GM18519 (cell line): ENCODE measurements around the gene ZNF865.

Experiments
- ATAC-seq: cut with Tn5 transposase; IDR thresholded peaks from one replicate; pipeline ENCODE4 v1.9.1; 2021; ENCODE audit warnings: mild to moderate bottlenecking, moderate library complexity; ENCODE audit not compliant: unreplicated experiment, low FRiP score

ZNF865 gene

GRCh38 chr19:55603581-55604292 is 1.7 kb upstream of the ZNF865 start:
- no peak for ATAC-seq

GRCh38 chr19:55605207-55605636 is 225 bp upstream of the ZNF865 start:
- ATAC-seq = peak; percentile 32

GRCh38 chr19:55606471-55606787 is 982 bp downstream of the ZNF865 start:
- no peak for ATAC-seq

- no peak for ATAC-seq
Observed at GRCh38 chr19:55606817-55607216, 1.4 kb downstream of the ZNF865 start.

GRCh38 chr19:55609326-55609725 is 3.9 kb downstream of the ZNF865 start:
- no peak for ATAC-seq

- ATAC-seq = no peak
Observed at GRCh38 chr19:55611300-55611982, 6.0 kb downstream of the ZNF865 start.

- no peak for ATAC-seq
Observed at GRCh38 chr19:55611983-55612645, 6.7 kb downstream of the ZNF865 start.

- ATAC-seq = no peak
Observed at GRCh38 chr19:55613396-55613795, 7.9 kb downstream of the ZNF865 start.

- no peak for ATAC-seq
Observed at GRCh38 chr19:55613930-55614710, 8.7 kb downstream of the ZNF865 start.

- ATAC-seq = no peak
Observed at GRCh38 chr19:55614711-55615542, 9.5 kb downstream of the ZNF865 start.

GRCh38 chr19:55615543-55616394 is 10.3 kb downstream of the ZNF865 start:
- no peak for ATAC-seq

GRCh38 chr19:55616395-55616875 is 11.0 kb downstream of the ZNF865 start:
- ATAC-seq = no peak

GRCh38 chr19:55617426-55617825 is 12.0 kb downstream of the ZNF865 start:
- no peak for ATAC-seq

GRCh38 chr19:55618426-55618825 is 13.0 kb downstream of the ZNF865 start:
- no peak for ATAC-seq

- ATAC-seq = no peak
Observed at GRCh38 chr19:55619286-55619685, 13.8 kb downstream of the ZNF865 start.

- ATAC-seq = no peak
Observed at GRCh38 chr19:55620410-55621204, 15.2 kb downstream of the ZNF865 start.

GRCh38 chr19:55621205-55621672 is 15.8 kb downstream of the ZNF865 start:
- no peak for ATAC-seq

GRCh38 chr19:55621673-55622231 is 16.3 kb downstream of the ZNF865 start:
- no peak for ATAC-seq
